Posterior vena cava (tissue), 2 donors: ENCODE data around the gene PUM1. TPM values are rescaled to one million over a fixed set of nuclear protein-coding genes. Genes with fewer than 3 reads are reported as not detected.

Experiments used
- DNase-seq: peaks from one replicate; pipeline ENCODE4 v3.0.0-alpha.2; 2020; ENCODE audit warnings: low spot score
- intact Hi-C, 2 donors: fragments of 100-400 bp; cut with DNase I; formaldehyde crosslinking; loops; one replicate each; pipeline versions ENCODE4 v1.14.1 to v1.14.2; 2022 to 2023
- total RNA-seq, 2 donors: library from RNA; stranded (reverse); fragmentation: NEBNext Ultra II Directional; extraction: Animal tissue kit (Norgen Biotek cat#: 25700); gene quantifications; one replicate each; pipeline ENCODE4 v1.2.1, GENCODE V29; 2021
- donor health status: DM: yes; HTN: yes; CAD: no.
- donor health status: DM: yes; HTN: yes; CAD: no.

Gene PUM1
- total RNA-seq, 2 donors from 2014 or later: 73.2 to 87.9 TPM

- DNase-seq: peak; percentile 69
- intact Hi-C loops: no loop called here
Observed at GRCh38 chr1:30915491-30916230, 149.9 kb downstream of the PUM1 start.

GRCh38 chr1:30914931-30915330, 150.6 kb downstream of the PUM1 start:
- DNase-seq: peak; percentile 46
- intact Hi-C loops: loop anchor here (5.0 kb wide), 2 partner anchors 133 to 193 kb away; partner anchors contain the start of gene MATN1 (in 2 of the 2)

GRCh38 chr1:30914587-30914922, 151.0 kb downstream of the PUM1 start:
- intact Hi-C loops: loop anchor here (5.0 kb wide), 2 partner anchors 132 to 192 kb away; partner anchors contain the start of gene MATN1 (in 2 of the 2)
- DNase-seq: no peak

GRCh38 chr1:30912913-30913652, 152.4 kb downstream of the PUM1 start:
- intact Hi-C loops: loop anchor here (2.0 to 5.0 kb wide), 3 partner anchors 112 to 191 kb away; partner anchors contain the start of gene MATN1 (in 2 of the 2)
- peak; percentile 90 for DNase-seq

- DNase-seq: peak; percentile 75
- intact Hi-C loops: loop anchor here (2.0 to 5.0 kb wide), 3 partner anchors 111 to 190 kb away; partner anchors contain the start of gene MATN1 (in 2 of the 2)
Observed at GRCh38 chr1:30912224-30912623, 153.3 kb downstream of the PUM1 start.

GRCh38 chr1:30911059-30911954, 154.2 kb downstream of the PUM1 start:
- intact Hi-C loops: loop anchor here (2.0 to 5.0 kb wide), 3 partner anchors 111 to 189 kb away; partner anchors contain the start of gene MATN1 (in 2 of the 2)
- peak; percentile 95 for DNase-seq

- DNase-seq: peak; percentile 42
- intact Hi-C loops: loop anchor here (2.0 to 5.0 kb wide), 3 partner anchors 109 to 187 kb away; partner anchors contain the start of gene MATN1 (in 2 of the 2)
Observed at GRCh38 chr1:30909365-30910068, 156.0 kb downstream of the PUM1 start.

GRCh38 chr1:30908696-30909364, 156.7 kb downstream of the PUM1 start, which contains the start of gene SDC3:
Gene SDC3, minus strand, starts transcription at chr1:30908758. Its CDS starts 172 bp downstream, at chr1:30908586.
- peak; percentile 81 for DNase-seq
- intact Hi-C loops: no loop called here

GRCh38 chr1:30908316-30908695, 157.2 kb downstream of the PUM1 start:
- DNase-seq: no peak
- intact Hi-C loops: no loop called here

GRCh38 chr1:30907481-30908315, 157.8 kb downstream of the PUM1 start:
- peak; percentile 79 for DNase-seq
- intact Hi-C loops: no loop called here

GRCh38 chr1:30906631-30907441, 158.7 kb downstream of the PUM1 start:
- peak; percentile 66 for DNase-seq
- intact Hi-C loops: no loop called here

- peak; percentile 71 for DNase-seq
- intact Hi-C loops: no loop called here
Observed at GRCh38 chr1:30905916-30906620, 159.4 kb downstream of the PUM1 start.

GRCh38 chr1:30905403-30905802, 160.1 kb downstream of the PUM1 start:
- intact Hi-C loops: no loop called here
- DNase-seq: no peak

- DNase-seq: peak; percentile 51
- intact Hi-C loops: no loop called here
Observed at GRCh38 chr1:30904962-30905335, 160.6 kb downstream of the PUM1 start.

- intact Hi-C loops: no loop called here
- peak; percentile 48 for DNase-seq
Observed at GRCh38 chr1:30904191-30904961, 161.1 kb downstream of the PUM1 start.
